NCI-H146 treated with DMSO at 0.1 percent for 48 hours (cell line): ENCODE results near the gene LCAT.
"Not testable (repeated sequence)": the region's sequence is repeated elsewhere in the genome, so short reads cannot be mapped to it uniquely, and the experiment has no call there.

Experiments used
- DNase-seq: peaks from one replicate; lab custom pipeline; 2025; ENCODE audit not compliant: unreplicated experiment; lab: John Stamatoyannopoulos, UW

Gene LCAT

GRCh38 chr16:67950335-67950843 is 6.5 kb upstream of the LCAT start:
- DNase-seq = no peak

GRCh38 chr16:67949645-67950044 is 5.7 kb upstream of the LCAT start:
- DNase-seq = no peak

GRCh38 chr16:67948015-67948414 is 4.1 kb upstream of the LCAT start:
- no peak for DNase-seq

- DNase-seq = no peak
Measured at GRCh38 chr16:67946966-67947558, 3.1 kb upstream of the LCAT start.

- DNase-seq = no peak
Measured at GRCh38 chr16:67946128-67946569, 2.2 kb upstream of the LCAT start.

- DNase-seq = no peak
Measured at GRCh38 chr16:67945392-67945933, 1.5 kb upstream of the LCAT start.

GRCh38 chr16:67944690-67945391 is 921 bp upstream of the LCAT start:
- DNase-seq = no peak

GRCh38 chr16:67943256-67943618 is 683 bp downstream of the LCAT start:
- no peak for DNase-seq

GRCh38 chr16:67942510-67943255 is 1.2 kb downstream of the LCAT start:
- no peak for DNase-seq

GRCh38 chr16:67942200-67942509 is 1.8 kb downstream of the LCAT start:
- DNase-seq = no peak

- DNase-seq = no peak
Measured at GRCh38 chr16:67941469-67942199, 2.3 kb downstream of the LCAT start.

- no peak for DNase-seq
Measured at GRCh38 chr16:67940446-67941089, 3.4 kb downstream of the LCAT start.

GRCh38 chr16:67939507-67940445 is 4.1 kb downstream of the LCAT start:
- no peak for DNase-seq

GRCh38 chr16:67937713-67938112 is 6.2 kb downstream of the LCAT start:
- not testable (repeated sequence) for DNase-seq

- DNase-seq = no peak
Measured at GRCh38 chr16:67936880-67937605, 6.9 kb downstream of the LCAT start.

- no peak for DNase-seq
Measured at GRCh38 chr16:67936124-67936879, 7.6 kb downstream of the LCAT start, which contains the start of gene PSMB10. TSS of gene PSMB10 (minus strand) at chr16:67936850. CDS start at chr16:67936749, 101 bp downstream.

GRCh38 chr16:67935402-67936123 is 8.4 kb downstream of the LCAT start:
- DNase-seq = peak; percentile 91

GRCh38 chr16:67935101-67935401 is 8.9 kb downstream of the LCAT start:
- no peak for DNase-seq
